ENCODE measurements around the gene SNF8.

- no peak for TF ChIP-seq CTCF (conservative IDR thresholded peaks at IDR 0.05; ENCODE audit: low read depth, low read length)
- no peak for TF ChIP-seq POLR2A (IDR thresholded peaks at IDR 0.05; ENCODE audit: low read depth, low read length)
- TF ChIP-seq RCOR1 (IDR thresholded peaks at IDR 0.05; ENCODE audit: insufficient replicate concordance, low read length) = no peak
- TF ChIP-seq CEBPB (IDR thresholded peaks at IDR 0.05; ENCODE audit: low read depth, low read length) = no peak
- TF ChIP-seq RAD21 (IDR thresholded peaks at IDR 0.05; ENCODE audit: low read length) = no peak
- TF ChIP-seq USF2 (IDR thresholded peaks at IDR 0.05; ENCODE audit: low read depth, low read length) = no peak
- no peak for TF ChIP-seq NFE2L2 (IDR thresholded peaks at IDR 0.05; ENCODE audit: low read depth, low read length)
- TF ChIP-seq ELK1 (IDR thresholded peaks at IDR 0.05; ENCODE audit: borderline replicate concordance, low read depth, low read length) = no peak
- no peak for TF ChIP-seq FOS (IDR thresholded peaks at IDR 0.05; ENCODE audit: low read depth, low read length)
- no peak for TF ChIP-seq MAFK (IDR thresholded peaks at IDR 0.05; ENCODE audit: low read depth, low read length)
- TF ChIP-seq MAZ (IDR thresholded peaks at IDR 0.05; ENCODE audit: borderline replicate concordance, low read depth, low read length) = no peak
These were observed 18.7 kb downstream of the SNF8 start for GRCh38 chr17:48925991-48926342.
